SK-N-MC (cell line): ENCODE results near the gene CCDC102A.

Experiments used
- DNase-seq: peaks from one replicate; pipeline ENCODE4 v3.0.0-alpha.2; 2011; ENCODE audit warnings: low read depth, low spot score
- H3K27ac ChIP-seq: fragments of 200-600 bp; sonication (generic); 2 replicates; pipeline ENCODE4 v1.5.1; 2016; ENCODE audit warnings: mixed run types
- H3K36me3 ChIP-seq: fragments of 200-600 bp; sonication (generic); 2 replicates; pipeline ENCODE4 v1.6.1; 2017; ENCODE audit warnings: antibody characterized with exemption, low read length, mixed read lengths; ENCODE audit not compliant: insufficient read depth
- H3K4me3 ChIP-seq: fragments of 200-600 bp; sonication (generic); 2 replicates; pipeline ENCODE4 v1.5.1; 2016
- H3K9ac ChIP-seq: fragments of 200-600 bp; sonication (generic); 2 replicates; pipeline ENCODE4 v1.8.0; 2017; ENCODE audit warnings: mixed run types, mixed read lengths; ENCODE audit not compliant: insufficient read length
- H3K9me3 ChIP-seq: fragments of 200-600 bp; sonication (generic); 2 replicates; pipeline ENCODE4 v1.6.1; 2017; ENCODE audit warnings: low read depth, mild to moderate bottlenecking, antibody characterized with exemption, low read length, moderate library complexity, mixed read lengths
- EZH2 ChIP-seq: fragments of 200-600 bp; sonication (generic); IDR thresholded peaks from one replicate; pipeline ENCODE4 v1.6.1; 2017; ENCODE audit warnings: antibody characterized with exemption
- FOXP2 ChIP-seq: optimal IDR thresholded peaks from 2 replicates; pipeline ENCODE3; 2011; ENCODE audit warnings: mild to moderate bottlenecking, moderate library complexity; ENCODE audit not compliant: insufficient read depth; ENCODE audit errors: extremely low read length, control extremely low read depth
- POLR2AphosphoS5 ChIP-seq: IDR thresholded peaks from 2 replicates; pipeline ENCODE4 v1.6.1; 2012; ENCODE audit warnings: mild to moderate bottlenecking, low read depth, low read length, borderline replicate concordance

The CCDC102A gene

DNA sequence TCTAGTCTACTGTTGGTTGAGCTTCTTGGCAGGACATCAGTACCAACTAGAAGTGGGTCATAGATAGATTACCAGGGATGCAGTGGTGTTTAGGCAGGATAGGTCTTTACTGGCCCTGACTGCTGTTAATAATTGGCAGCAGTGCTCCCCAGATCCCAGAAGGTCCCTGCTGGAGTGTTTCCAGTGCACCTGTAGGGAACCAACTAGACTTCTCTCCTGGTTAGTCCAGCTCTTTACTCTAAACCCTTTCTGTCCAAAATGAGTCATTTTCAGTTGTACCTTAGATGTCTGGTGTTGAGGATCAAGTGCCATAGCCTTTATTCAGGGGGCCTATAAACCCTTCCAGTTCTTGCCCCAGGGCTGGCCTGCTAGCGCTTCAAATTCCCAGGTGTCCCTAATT lies 65.2 kb downstream of the CCDC102A start:
- DNase-seq = no peak
- Histone ChIP-seq H3K9ac (no peak overlapping the region), H3K27ac (no peak overlapping the region), H3K4me3 (no peak overlapping the region), H3K36me3 (peaks cover 39% of the 10 kb centered on the region; the same call in 1 of the 2 replicates), H3K9me3 (no peaks in the 10 kb centered on the region)
- TF ChIP-seq POLR2AphosphoS5 = no peak
- TF ChIP-seq EZH2 = no peak
- TF ChIP-seq FOXP2 = no peak

DNA sequence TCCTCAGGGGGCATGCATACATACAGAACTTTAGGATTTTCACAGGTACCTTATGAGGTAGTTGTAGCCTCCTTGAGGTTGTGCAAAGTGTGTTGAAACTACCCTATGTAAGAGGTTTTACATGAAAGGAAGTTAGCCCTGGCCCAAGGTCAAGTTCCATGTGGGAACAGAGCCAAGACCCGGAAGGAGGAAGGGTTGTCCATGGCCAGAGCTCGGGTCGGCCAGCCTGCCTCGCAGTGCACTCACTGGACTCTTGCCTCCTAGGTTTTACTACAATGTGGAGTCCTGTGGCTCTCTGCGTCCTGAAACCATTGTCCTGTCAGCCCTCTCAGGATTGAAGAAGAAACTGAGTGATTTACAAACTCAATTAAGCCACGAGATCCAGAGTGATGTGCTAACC lies 65.7 kb downstream of the CCDC102A start:
- TF ChIP-seq EZH2 (no peak), FOXP2 (no peak), POLR2AphosphoS5 (no peak)
- Histone ChIP-seq H3K9ac (no peak overlapping the region), H3K4me3 (no peak overlapping the region), H3K36me3 (peaks cover 43% of the 10 kb centered on the region; the same call in 1 of the 2 replicates), H3K27ac (no peak overlapping the region), H3K9me3 (no peaks in the 10 kb centered on the region)
- no peak for DNase-seq

DNA sequence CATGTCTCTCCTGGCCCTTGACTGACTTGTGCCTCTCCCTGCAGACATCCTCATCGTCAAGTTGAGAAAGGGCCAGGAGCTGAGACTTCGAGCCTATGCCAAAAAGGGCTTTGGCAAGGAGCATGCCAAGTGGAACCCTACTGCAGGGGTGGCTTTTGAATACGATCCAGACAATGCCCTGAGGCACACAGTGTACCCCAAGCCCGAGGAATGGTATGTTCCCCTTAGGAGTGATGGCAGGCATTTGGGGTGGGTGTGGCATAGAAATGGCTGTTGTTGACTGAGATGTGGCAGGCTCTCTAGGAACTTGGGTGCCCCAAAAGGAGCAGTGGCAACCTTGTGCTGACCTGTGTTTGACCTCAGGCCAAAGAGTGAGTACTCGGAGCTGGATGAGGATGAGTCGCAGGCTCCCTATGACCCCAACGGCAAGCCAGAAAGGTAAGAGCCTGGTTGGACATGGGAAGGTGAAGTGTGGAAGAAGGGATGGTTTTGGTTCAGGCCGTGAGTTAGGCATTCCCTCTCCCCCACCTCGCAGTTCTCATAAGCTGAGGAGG lies 66.4 kb downstream of the CCDC102A start:
- H3K9me3 ChIP-seq = no peaks in the 10 kb centered on the region
- DNase-seq = no peak
- no peak overlapping the region for H3K27ac ChIP-seq
- H3K36me3 ChIP-seq = peaks cover 48% of the 10 kb centered on the region; the same call in 1 of the 2 replicates
- TF ChIP-seq FOXP2 = no peak
- no peak for TF ChIP-seq POLR2AphosphoS5
- TF ChIP-seq EZH2 = no peak
- no peak overlapping the region for H3K4me3 ChIP-seq
- H3K9ac ChIP-seq = no peak overlapping the region

DNA sequence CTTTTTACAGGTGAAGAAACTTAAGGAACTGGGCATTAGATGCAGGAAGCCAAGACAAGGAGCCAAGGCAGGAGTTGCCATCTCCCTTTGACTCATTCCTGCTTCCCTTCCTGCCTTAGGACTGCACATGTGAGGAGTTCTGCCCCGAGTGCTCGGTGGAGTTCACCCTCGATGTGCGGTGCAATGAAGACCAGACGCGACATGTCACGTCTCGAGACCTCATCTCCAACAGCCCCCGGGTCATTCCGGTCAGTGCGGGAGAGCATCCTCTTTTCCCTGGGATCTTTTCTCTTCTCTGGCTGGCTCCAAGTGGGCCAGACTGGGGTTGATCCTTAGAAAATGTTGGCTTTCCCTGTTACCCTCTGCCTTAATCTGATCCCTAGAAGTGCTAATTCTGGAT lies 67.3 kb downstream of the CCDC102A start:
- Histone ChIP-seq H3K36me3 (peaks cover 51% of the 10 kb centered on the region), H3K9me3 (no peaks in the 10 kb centered on the region), H3K27ac (no peak overlapping the region), H3K4me3 (no peak overlapping the region), H3K9ac (no peak overlapping the region)
- no peak for DNase-seq
- TF ChIP-seq POLR2AphosphoS5 (no peak), EZH2 (no peak), FOXP2 (no peak)

DNA sequence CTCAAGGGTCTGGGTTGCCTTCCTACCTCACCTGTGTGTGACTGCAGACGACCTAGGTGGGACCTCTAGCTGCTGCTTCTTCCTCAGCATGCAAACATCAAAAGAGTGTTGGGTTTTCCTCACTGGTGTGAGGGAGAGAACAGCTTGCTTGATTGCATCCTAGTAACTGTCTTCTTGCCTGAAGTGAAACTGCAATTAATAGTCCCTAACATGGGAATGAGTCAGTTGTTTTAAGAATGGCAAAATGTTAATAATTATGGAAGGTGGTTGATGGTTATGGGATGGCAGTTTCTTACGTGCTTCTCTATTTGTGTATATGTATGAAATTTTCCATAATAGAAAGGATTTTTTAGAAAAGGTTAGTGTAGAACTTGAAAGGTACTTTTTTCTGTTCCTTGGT lies 68.0 kb downstream of the CCDC102A start:
- Histone ChIP-seq H3K4me3 (no peak overlapping the region), H3K9ac (no peak overlapping the region), H3K27ac (no peak overlapping the region), H3K36me3 (peaks cover 54% of the 10 kb centered on the region), H3K9me3 (no peaks in the 10 kb centered on the region)
- DNase-seq = no peak
- TF ChIP-seq POLR2AphosphoS5 (no peak), EZH2 (no peak), FOXP2 (no peak)

DNA sequence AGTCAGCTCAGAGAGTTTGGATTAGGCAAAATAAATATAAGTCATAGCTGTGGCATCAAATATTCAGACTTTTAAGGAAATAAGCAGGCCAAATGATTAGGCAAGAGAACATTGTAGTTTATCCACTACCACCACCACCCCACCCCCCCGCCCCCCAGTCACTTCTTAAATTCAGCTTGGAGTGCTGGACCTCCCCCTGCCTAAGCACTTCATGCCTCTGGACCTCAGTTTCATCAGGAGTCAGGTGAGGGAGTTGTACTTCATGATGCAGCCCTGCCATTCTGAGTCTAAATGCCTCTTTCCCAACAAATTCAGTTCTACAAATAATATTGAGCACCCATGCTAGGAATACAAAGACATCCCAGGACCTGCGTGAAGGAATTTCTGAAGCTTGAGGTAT lies 71.8 kb downstream of the CCDC102A start:
- TF ChIP-seq EZH2 = no peak
- TF ChIP-seq FOXP2 = no peak
- no peak for TF ChIP-seq POLR2AphosphoS5
- no peak overlapping the region for H3K9ac ChIP-seq
- DNase-seq = no peak

DNA sequence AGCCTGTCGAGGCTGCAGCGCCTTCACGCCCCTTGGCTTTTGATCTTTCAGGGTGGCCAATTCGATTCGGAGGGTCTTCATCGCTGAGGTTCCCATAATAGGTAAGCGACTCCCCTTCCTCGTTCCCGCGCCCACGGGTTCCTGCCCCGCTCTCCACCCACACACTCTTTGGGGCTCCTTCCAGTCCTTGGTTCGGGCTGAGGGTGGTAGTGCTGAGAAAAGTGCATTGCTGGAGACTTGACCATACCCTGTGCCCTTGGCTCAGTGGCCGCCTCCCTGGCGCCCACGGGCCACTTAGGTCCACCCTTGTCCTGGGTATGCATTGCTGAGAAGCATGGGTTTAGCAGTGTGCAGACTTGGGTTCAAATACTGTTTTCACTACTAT lies 73.4 kb downstream of the CCDC102A start:
- Histone ChIP-seq H3K36me3 (peaks cover 24% of the 10 kb centered on the region), H3K9me3 (no peaks in the 10 kb centered on the region), H3K4me3 (peak overlapping the region; percentile 79), H3K9ac (peak overlapping the region; percentile 80), H3K27ac (no peak overlapping the region)
- TF ChIP-seq EZH2 (no peak), POLR2AphosphoS5 (no peak), FOXP2 (no peak)
- no peak for DNase-seq

More for the DNA sequence above, 71.8 kb downstream of the CCDC102A start:
- Histone ChIP-seq H3K27ac (no peak overlapping the region), H3K36me3 (peaks cover 36% of the 10 kb centered on the region), H3K9me3 (no peaks in the 10 kb centered on the region), H3K4me3 (no peak overlapping the region)

DNA sequence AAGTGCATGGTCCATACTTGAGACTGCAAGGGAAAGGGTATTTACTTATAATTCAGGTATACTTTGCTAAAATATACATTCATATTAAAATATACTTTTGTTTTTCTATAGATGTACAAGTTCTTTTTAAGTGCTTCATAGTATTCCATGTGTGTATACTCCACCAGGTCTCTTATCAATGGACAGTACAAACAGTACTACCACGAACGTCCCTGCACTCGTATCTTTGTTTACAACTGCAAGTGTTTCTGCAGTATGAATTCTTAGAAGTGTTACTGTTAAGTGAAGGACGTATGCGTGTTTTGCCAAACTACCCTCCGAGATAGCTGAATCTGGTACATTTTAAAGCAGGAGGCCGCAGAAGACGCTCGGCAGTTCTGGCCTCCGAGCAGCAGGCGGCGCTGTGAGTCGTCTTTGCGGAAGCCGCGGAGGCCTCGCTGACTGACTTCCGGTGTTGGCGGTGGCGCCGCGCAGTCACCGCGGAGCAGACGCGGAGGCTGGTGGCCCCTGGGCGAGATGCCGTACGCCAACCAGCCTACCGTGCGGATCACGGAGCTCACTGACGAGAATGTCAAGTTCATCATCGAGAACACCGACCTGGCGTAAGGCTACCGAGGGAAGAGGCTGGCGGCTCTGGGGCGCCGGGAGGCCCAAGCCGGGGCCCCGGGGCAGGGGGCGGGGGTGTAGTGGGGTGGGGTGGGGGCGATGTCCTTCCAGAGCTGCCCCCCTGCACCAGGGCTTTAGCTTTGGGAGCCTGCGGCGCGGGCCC lies 74.0 kb downstream of the CCDC102A start, which contains the start of gene POLR2C:
Gene POLR2C, plus strand, starts transcription at position 471 of the 769 bp plus-strand sequence. Its CDS starts 46 bp downstream, at position 517.
- Histone ChIP-seq H3K9me3 (no peaks in the 10 kb centered on the region), H3K4me3 (peak within 1 kb of the TSS; percentile 79), H3K36me3 (peaks cover 24% of the 10 kb centered on the region), H3K9ac (peak within 1 kb of the TSS; percentile 80), H3K27ac (no peak within 1 kb of the TSS)
- DNase-seq = no peak
- no peak for TF ChIP-seq FOXP2
- TF ChIP-seq EZH2 = no peak
- peak; percentile 90 for TF ChIP-seq POLR2AphosphoS5
